Ovary (tissue), 9 donors: Measurements from ENCODE around the gene STARD8. TPM values are rescaled to one million over a fixed set of nuclear protein-coding genes. Genes with fewer than 3 reads are reported as not detected.
A peak's percentile ranks its signal among the peaks of the same experiment; 100 is the strongest.
"Not testable (repeated sequence)": the region's sequence is repeated elsewhere in the genome, so short reads cannot be mapped to it uniquely, and the experiment has no call there.

Source experiments
- DNase-seq, 5 donors: peaks; one replicate each; pipeline ENCODE4 v3.0.0-alpha.2; 2019 to 2020
- H3K27ac ChIP-seq, 2 donors: fragments of 200-600 bp; one replicate each; pipeline versions ENCODE4 v1.5.1 to v1.8.0; 2019 to 2022
- H3K27me3 ChIP-seq: fragments of 200-600 bp; one replicate; pipeline ENCODE4 v1.8.0; 2022
- H3K36me3 ChIP-seq: fragments of 200-600 bp; sonication (generic); one replicate; pipeline ENCODE4 v1.5.1; 2019
- H3K4me1 ChIP-seq: one replicate; pipeline ENCODE4 v1.8.1; 2013; ENCODE audit warnings: mild to moderate bottlenecking, moderate library complexity; ENCODE audit not compliant: insufficient read depth
- H3K4me3 ChIP-seq: fragments of 200-600 bp; sonication (generic); one replicate; pipeline ENCODE4 v1.5.1; 2017
- H3K9me3 ChIP-seq, 2 donors: fragments of 200-600 bp in 1 of 2; sonication (generic) in 1 of 2; one replicate each; pipeline versions ENCODE4 v1.5.1 to v1.8.1; 2013 to 2019; ENCODE audit warnings: mild to moderate bottlenecking in 1 of 2, moderate library complexity in 1 of 2
- EP300 ChIP-seq: sonication (generic); formaldehyde crosslinking; IDR thresholded peaks from one replicate; pipeline ENCODE4 v1.6.1; 2017; ENCODE audit warnings: antibody characterized with exemption
- POLR2A ChIP-seq: fragments of 450-650 bp; IDR thresholded peaks from one replicate; pipeline ENCODE4 v1.6.1; 2017; ENCODE audit warnings: antibody characterized with exemption, mild to moderate bottlenecking, moderate library complexity
- WGBS, 3 donors: extraction: QIAGEN DNeasy Blood & Tissue Kit in 1 of 3; methylation state at CpG; one replicate each; pipeline versions ENCODE4 v1.1.5 to v1.1.7; 2013 to 2017; 5-methylcytosine and 5-hydroxymethylcytosine counted together
- intact Hi-C, 4 donors: fragments of 100-400 bp; cut with DNase I; formaldehyde crosslinking; loops; one replicate each; pipeline versions ENCODE4 v1.11.0 to v1.15.1; 2022 to 2023
- polyA plus RNA-seq, 2 donors: library from polyadenylated mRNA; stranded (reverse); fragments of 200-250 nt in 1 of 2; fragments of 350-450 nt in 1 of 2; fragmentation: Illumina TruSeq in 1 of 2; extraction: RNeasy Lipid Tissue Mini Kit (QIAGEN cat#74804) in 1 of 2; gene quantifications; one replicate each; pipeline ENCODE4 v1.2.3, GENCODE V29; 2013 to 2014
- total RNA-seq, 7 donors: library from RNA; depleted of rRNA in 2 of 7; stranded (reverse); fragments of >200 nt in 2 of 7; fragmentation: NEBNext Ultra II Directional in 3 of 7; extraction: Animal tissue kit (Norgen Biotek cat#: 25700) in 3 of 7; gene quantifications; one replicate each; pipeline versions ENCODE4 v1.1.0 to v1.2.4, GENCODE V29; 2016 to 2023
- TF ChIP-seq, protein P1 (sequence below), 3 donors: fragments of 450-650 bp in 2 of 3; fragments of 200-600 bp in 1 of 3; IDR thresholded peaks; one replicate each; pipeline versions ENCODE4 v1.5.1 to v1.8.0; 2016 to 2022; ENCODE audit warnings: antibody characterized with exemption in 3 of 3, mild to moderate bottlenecking in 1 of 3
- donor health status: DM: no; HTN: no; CAD: no; lungs with moderate emphysema.
- donor health status: DM: no; HTN: no; CAD: no.
- donor health status: Bipolar disorder and iron deficiency.
- donor health status: DM: yes; HTN: yes; CAD: no.
- donor health status: DM: no; HTN: no; CAD: no.
- donor health status: DM: yes; HTN: yes; CAD: no.

The STARD8 gene
- total and polyA plus RNA-seq, 9 donors: 2.3 to 7.8 (median 4.6) TPM

GRCh38 chrX:68627986-68628385 is 19.5 kb upstream of the STARD8 start:
- Histone ChIP-seq H3K27me3 (no peaks in the 10 kb centered on the region), H3K9me3 (no peaks in the 10 kb centered on the region), H3K36me3 (no peaks in the 10 kb centered on the region), H3K4me1 (no peaks in the 10 kb centered on the region), H3K27ac (no peak overlapping the region), H3K4me3 (no peak overlapping the region)
- 79 to 81% (median 80%) methylated on average over 5 of the region's 5 CpGs for whole genome bisulfite sequencing, 3 donors
- intact Hi-C loops: no loop called here
- no peak for DNase-seq
- TF ChIP-seq, protein P1, sequence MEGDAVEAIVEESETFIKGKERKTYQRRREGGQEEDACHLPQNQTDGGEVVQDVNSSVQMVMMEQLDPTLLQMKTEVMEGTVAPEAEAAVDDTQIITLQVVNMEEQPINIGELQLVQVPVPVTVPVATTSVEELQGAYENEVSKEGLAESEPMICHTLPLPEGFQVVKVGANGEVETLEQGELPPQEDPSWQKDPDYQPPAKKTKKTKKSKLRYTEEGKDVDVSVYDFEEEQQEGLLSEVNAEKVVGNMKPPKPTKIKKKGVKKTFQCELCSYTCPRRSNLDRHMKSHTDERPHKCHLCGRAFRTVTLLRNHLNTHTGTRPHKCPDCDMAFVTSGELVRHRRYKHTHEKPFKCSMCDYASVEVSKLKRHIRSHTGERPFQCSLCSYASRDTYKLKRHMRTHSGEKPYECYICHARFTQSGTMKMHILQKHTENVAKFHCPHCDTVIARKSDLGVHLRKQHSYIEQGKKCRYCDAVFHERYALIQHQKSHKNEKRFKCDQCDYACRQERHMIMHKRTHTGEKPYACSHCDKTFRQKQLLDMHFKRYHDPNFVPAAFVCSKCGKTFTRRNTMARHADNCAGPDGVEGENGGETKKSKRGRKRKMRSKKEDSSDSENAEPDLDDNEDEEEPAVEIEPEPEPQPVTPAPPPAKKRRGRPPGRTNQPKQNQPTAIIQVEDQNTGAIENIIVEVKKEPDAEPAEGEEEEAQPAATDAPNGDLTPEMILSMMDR (IDR thresholded peaks at IDR 0.05): no peak
- TF ChIP-seq POLR2A (no peak), EP300 (no peak)

- H3K4me3 ChIP-seq, H3K27me3 ChIP-seq, H3K36me3 ChIP-seq, H3K9me3 ChIP-seq, intact Hi-C loops, H3K27ac ChIP-seq, DNase-seq, H3K4me1 ChIP-seq: not testable (repeated sequence)
- WGBS, 3 donors: 79 to 100% (median 86%) methylated on average over 1 to 6 of the region's 7 CpGs
Observed at GRCh38 chrX:68629936-68630335, 17.5 kb upstream of the STARD8 start.

GRCh38 chrX:68631336-68631735 is 16.1 kb upstream of the STARD8 start:
- no peak overlapping the region for H3K27ac ChIP-seq
- DNase-seq: peak; percentile 33 to 57 (median 36)
- H3K9me3 ChIP-seq: no peaks in the 10 kb centered on the region
- 30 to 43% (median 33%) methylated on average over 4 of the region's 4 CpGs for WGBS, 3 donors
- H3K36me3 ChIP-seq: no peaks in the 10 kb centered on the region
- intact Hi-C loops: no loop called here
- no peaks in the 10 kb centered on the region for H3K27me3 ChIP-seq
- H3K4me1 ChIP-seq: no peaks in the 10 kb centered on the region
- no peak overlapping the region for H3K4me3 ChIP-seq
- TF ChIP-seq, protein P1 (IDR thresholded peaks at IDR 0.05): no peak
- TF ChIP-seq POLR2A (no peak), EP300 (no peak)

GRCh38 chrX:68632491-68632890 is 15.0 kb upstream of the STARD8 start:
- no peaks in the 10 kb centered on the region for H3K36me3 ChIP-seq
- no peak overlapping the region for H3K4me3 ChIP-seq
- intact Hi-C loops: no loop called here
- 53 to 68% (median 61%) methylated on average over 2 of the region's 2 CpGs for WGBS, 3 donors
- TF ChIP-seq POLR2A: no peak
- TF ChIP-seq, protein P1 (IDR thresholded peaks at IDR 0.05): no peak
- TF ChIP-seq EP300: no peak
- DNase-seq: no peak
- H3K4me1 ChIP-seq: no peaks in the 10 kb centered on the region
- H3K27ac ChIP-seq: no peak overlapping the region
- no peaks in the 10 kb centered on the region for H3K27me3 ChIP-seq
- H3K9me3 ChIP-seq: no peaks in the 10 kb centered on the region

- Histone ChIP-seq H3K36me3 (no peaks in the 10 kb centered on the region), H3K4me1 (no peaks in the 10 kb centered on the region), H3K4me3 (no peak overlapping the region), H3K27me3 (no peaks in the 10 kb centered on the region), H3K27ac (no peak overlapping the region), H3K9me3 (no peaks in the 10 kb centered on the region)
- intact Hi-C loops: no loop called here
- DNase-seq: no peak
- WGBS, 3 donors: 66 to 76% (median 69%) methylated on average over 2 of the region's 2 CpGs
- TF ChIP-seq, protein P1 (IDR thresholded peaks at IDR 0.05): no peak
- TF ChIP-seq EP300: no peak
- TF ChIP-seq POLR2A: no peak
Observed at GRCh38 chrX:68633981-68634380, 13.5 kb upstream of the STARD8 start.
